HepG2 (cell line): Measurements from ENCODE around the gene ZNF605. TPM values are rescaled to one million over a fixed set of nuclear protein-coding genes. Genes with fewer than 3 reads are reported as not detected.

Experiments
- BCL6 ChIP-seq: IDR thresholded peaks from 2 replicates; pipeline ENCODE4 v1.6.1; 2016; ENCODE audit warnings: missing genetic modification reagents, missing compliant biosample characterization
- MZF1 ChIP-seq: sonication (generic); formaldehyde crosslinking; IDR thresholded peaks from 2 replicates; pipeline ENCODE4 v1.8.1; 2023; ENCODE audit warnings: mild to moderate bottlenecking, missing genetic modification reagents, borderline replicate concordance
- NFKB2 ChIP-seq: sonication (generic); formaldehyde crosslinking; IDR thresholded peaks from 2 replicates; pipeline ENCODE4 v1.4.0; 2020; ENCODE audit warnings: missing genetic modification reagents, borderline replicate concordance
- RFX1 ChIP-seq: fragments of 450-650 bp; IDR thresholded peaks from 2 replicates; pipeline ENCODE4 v1.6.1; 2017
- SATB2 ChIP-seq: sonication (generic); formaldehyde crosslinking; IDR thresholded peaks from 2 replicates; pipeline ENCODE4 v1.5.0; 2020; ENCODE audit warnings: missing genetic modification reagents
- SETDB1 ChIP-seq: sonication (generic); formaldehyde crosslinking; IDR thresholded peaks from 2 replicates; pipeline ENCODE4 v1.5.1; 2020; ENCODE audit warnings: missing genetic modification reagents, mild to moderate bottlenecking, borderline replicate concordance
- SNAPC2 ChIP-seq: sonication (generic); formaldehyde crosslinking; IDR thresholded peaks from 2 replicates; pipeline ENCODE4 v1.8.1; 2022; ENCODE audit warnings: mild to moderate bottlenecking, missing genetic modification reagents
- ZBED4 ChIP-seq: sonication (generic); formaldehyde crosslinking; IDR thresholded peaks from 2 replicates; pipeline ENCODE4 v1.4.0; 2020; ENCODE audit warnings: missing genetic modification reagents, borderline replicate concordance
- ZBTB40 ChIP-seq, 2 experiments: fragments of 450-650 bp in 1 of 2; sonication (generic) in 1 of 2; formaldehyde crosslinking in 1 of 2; IDR thresholded peaks; 2 replicates each; pipeline versions ENCODE4 v1.6.1 to v1.8.0; 2016 to 2022; ENCODE audit warnings: antibody characterized with exemption in 1 of 2, mild to moderate bottlenecking in 1 of 2, missing genetic modification reagents in 1 of 2
- ZBTB8A ChIP-seq: sonication (generic); formaldehyde crosslinking; IDR thresholded peaks from 2 replicates; pipeline ENCODE4 v1.4.0; 2020; ENCODE audit warnings: mild to moderate bottlenecking, low read depth, missing genetic modification reagents, borderline replicate concordance
- ZNF639 ChIP-seq: conservative IDR thresholded peaks from 2 replicates; pipeline ENCODE4 v1.6.1; 2018; ENCODE audit warnings: missing genetic modification reagents
- polyA plus RNA-seq, 8 experiments: library from polyadenylated mRNA; depleted of rRNA in 3 of 8; stranded (reverse) in 7 of 8; unstranded in 1 of 8; fragments of >200 nt; fragmentation: Illumina TruSeq in 4 of 8; extraction: Trizol in 4 of 8; gene quantifications; 2 replicates each; pipeline versions ENCODE4 v1.2.1 to v1.2.3, GENCODE V29; 2011 to 2016; ENCODE audit warnings: low read depth in 4 of 8, missing spikeins in 1 of 8, mixed read lengths in 1 of 8; ENCODE audit not compliant: insufficient read depth in 1 of 8
- total RNA-seq, 5 experiments: library from RNA; depleted of rRNA; stranded (reverse); fragments of >200 nt; fragmentation: Illumina TruSeq; extraction: Trizol; gene quantifications; 2 replicates each; pipeline ENCODE4 v1.2.3, GENCODE V29; 2016; ENCODE audit warnings: low read depth in 1 of 5

The ZNF605 gene
- total and polyA plus RNA-seq, 2 of the 13 experiments (the other 11 are each of a cell fraction or from before 2014, with no cell fraction given), result 6.7 to 6.8 TPM

- TF ChIP-seq ZBTB40 (IDR thresholded peaks at IDR 0.05) (no peak), ZBTB40 (CRISPR knock-in tag; IDR thresholded peaks at IDR 0.05) (no peak), ZBTB8A (CRISPR knock-in tag) (no peak), SATB2 (CRISPR knock-in tag) (peak; percentile 74; the same call in 1 of the 2 replicates), SETDB1 (CRISPR knock-in tag) (no peak), MZF1 (CRISPR knock-in tag) (no peak), ZNF639 (CRISPR knock-in tag) (no peak), NFKB2 (CRISPR knock-in tag) (no peak), SNAPC2 (CRISPR knock-in tag) (0 out of 2 replicates have a peak, but pooled peaks have one; percentile 42), ZBED4 (no peak), BCL6 (no peak), RFX1 (no peak)
Observed at GRCh38 chr12:132956011-132956788, at the start of gene ZNF605 (continued).
